ENCODE measurements around the gene MAP2K3. TPM values are rescaled to one million over a fixed set of nuclear protein-coding genes. Genes with fewer than 3 reads are reported as not detected.

Gene MAP2K3
- total RNA-seq, 4 donors from 2014 or later: 15.5 to 23.4 (median 21.3) TPM

DNA sequence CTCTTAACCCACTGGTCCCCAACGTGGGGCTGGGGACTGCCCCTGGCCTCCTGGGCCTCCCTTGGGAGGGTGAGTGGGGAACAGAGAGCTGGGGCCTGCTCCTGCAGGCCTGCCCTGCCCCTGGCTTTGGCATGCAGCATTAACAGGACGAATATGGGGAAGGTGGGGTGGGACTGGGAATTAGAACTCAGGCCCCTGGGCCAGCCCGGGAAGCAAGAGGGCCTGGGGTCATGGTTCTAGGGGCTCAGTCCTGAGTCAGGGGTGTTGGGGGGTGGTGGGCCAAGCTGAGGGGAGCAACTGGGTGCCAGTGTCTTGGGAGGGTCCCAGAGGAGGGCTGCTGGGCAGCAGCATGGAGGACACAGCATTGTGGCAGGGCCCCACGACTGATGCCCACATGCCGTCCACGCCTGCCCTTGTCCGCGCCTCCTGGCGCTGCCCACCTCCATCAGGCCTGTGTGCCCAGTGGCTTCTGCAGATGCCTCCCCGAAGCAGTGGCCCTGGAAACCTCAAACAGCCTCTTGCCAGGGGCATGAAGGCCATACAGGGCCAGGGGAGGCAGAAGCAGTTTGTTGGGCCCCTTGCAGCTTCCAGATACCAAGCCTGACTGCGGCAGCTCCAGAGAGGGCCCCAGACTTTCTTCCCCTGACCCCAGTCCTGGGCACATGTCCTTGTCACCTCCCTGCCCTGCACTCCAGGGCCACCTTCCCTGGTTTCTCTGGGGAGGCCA lies 4.8 kb downstream of the MAP2K3 start:
- 82 to 85% methylated on average over 5 to 10 of the region's 11 CpGs for WGBS, 2 donors
- DNase-seq: no peak
- no peak overlapping the region for H3K4me3 ChIP-seq (replicated peaks in 1 of 3)

DNA sequence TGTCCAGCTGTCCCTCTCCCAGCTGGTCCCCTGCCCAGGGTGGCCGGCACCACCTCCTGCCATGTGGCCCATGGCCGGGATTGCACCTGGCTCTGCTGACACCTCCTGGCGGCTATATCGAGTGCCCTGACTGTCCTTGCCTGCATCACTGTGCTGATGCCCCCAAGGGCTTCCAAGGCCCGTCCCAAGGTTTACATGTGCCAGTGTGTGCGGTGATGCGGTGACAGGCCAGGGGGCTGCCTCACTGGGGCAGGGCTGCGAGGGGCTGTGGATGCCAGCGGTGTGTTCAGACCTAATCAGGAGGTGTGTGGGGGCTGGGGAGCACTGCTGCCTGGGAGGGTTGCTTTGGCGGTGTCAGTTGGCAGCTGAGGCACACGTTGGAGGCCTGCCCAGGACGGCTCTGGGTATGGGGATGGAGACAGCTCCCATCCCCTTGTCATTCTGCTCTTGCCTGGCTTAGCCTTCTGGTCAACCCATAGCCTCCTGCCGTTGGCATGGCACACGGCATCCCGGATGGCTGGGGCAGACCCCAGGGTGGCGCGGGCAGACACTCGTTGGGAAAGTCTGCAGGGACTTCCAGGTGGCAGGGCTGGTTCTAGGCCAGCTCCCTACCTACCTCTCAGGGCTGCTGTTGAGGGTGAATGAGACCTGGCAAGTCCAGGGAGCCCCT lies 5.5 kb downstream of the MAP2K3 start:
- peak; percentile 42 to 59 for DNase-seq
- intact Hi-C loops (cut with DNase I): loop anchor here (10.0 kb wide), 3 partner anchors 85 to 245 kb away; partner anchors contain the start of genes KCNJ12 and USP22
- H3K36me3 ChIP-seq: no peaks in the 10 kb centered on the region
- H3K9me3 ChIP-seq: no peaks in the 10 kb centered on the region
- no peak overlapping the region for H3K4me3 ChIP-seq (replicated peaks in 1 of 3)
- WGBS, 2 donors: 70 to 72% methylated on average over 8 to 18 of the region's 18 CpGs
- H3K27me3 ChIP-seq: no peaks in the 10 kb centered on the region
- H3K27ac ChIP-seq: peak overlapping the region in 2 of 3 donors; percentile 94 to 97
- TF ChIP-seq POLR2A (IDR thresholded peaks at IDR 0.05): no peak
- peaks cover 44 to 46% of the 10 kb centered on the region in 2 donors for H3K4me1 ChIP-seq

More for the DNA sequence above, 4.8 kb downstream of the MAP2K3 start:
- TF ChIP-seq POLR2A (IDR thresholded peaks at IDR 0.05): no peak
- no peak for TF ChIP-seq CTCF (IDR thresholded peaks at IDR 0.05)
- intact Hi-C loops (cut with DNase I): loop anchor here (10.0 kb wide), 3 partner anchors 85 to 245 kb away; partner anchors contain the start of genes KCNJ12 and USP22
- Histone ChIP-seq H3K9me3 (no peaks in the 10 kb centered on the region), H3K27me3 (no peaks in the 10 kb centered on the region), H3K36me3 (no peaks in the 10 kb centered on the region), H3K27ac (peak overlapping the region in 2 of 3 donors; percentile 94 to 97), H3K4me1 (peaks cover 44 to 45% of the 10 kb centered on the region in 2 donors)

GRCh38 chr17:21291357-21291756 lies 6.8 kb downstream of the MAP2K3 start:
- no peak overlapping the region for H3K4me3 ChIP-seq (replicated peaks in 1 of 3)
- no peaks in the 10 kb centered on the region for H3K9me3 ChIP-seq
- no peaks in the 10 kb centered on the region for H3K36me3 ChIP-seq
- H3K27ac ChIP-seq: no peak overlapping the region
- intact Hi-C loops (cut with DNase I): no loop called here
- peaks cover 36 to 48% of the 10 kb centered on the region in 2 donors for H3K4me1 ChIP-seq
- WGBS, 2 donors: 72 to 76% methylated on average over 10 of the region's 10 CpGs
- H3K27me3 ChIP-seq: no peaks in the 10 kb centered on the region
- no peak for DNase-seq
- TF ChIP-seq POLR2A (IDR thresholded peaks at IDR 0.05): no peak
- no peak for TF ChIP-seq CTCF (IDR thresholded peaks at IDR 0.05)

DNA sequence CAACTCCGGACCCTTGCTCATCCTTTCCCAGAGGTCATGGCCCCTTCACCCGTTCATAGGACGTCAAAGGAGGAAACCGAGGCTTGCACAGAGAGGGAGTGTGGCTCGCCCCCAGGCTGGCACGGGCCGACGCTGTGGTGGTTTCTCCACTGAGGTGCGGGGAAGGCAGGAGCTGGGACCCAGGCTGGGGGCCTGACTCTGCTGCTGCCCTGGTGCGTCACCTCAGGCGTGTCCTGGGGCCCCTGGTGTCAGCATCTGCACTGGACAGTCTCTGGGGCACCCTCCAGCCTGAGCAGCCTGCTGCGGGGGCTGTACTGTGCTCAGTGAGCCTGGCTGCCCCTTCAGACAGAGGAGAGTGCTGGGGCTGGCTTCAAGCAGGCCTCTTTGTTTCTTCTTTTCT lies 7.4 kb downstream of the MAP2K3 start:
- no peaks in the 10 kb centered on the region for H3K27me3 ChIP-seq
- no peak for TF ChIP-seq POLR2A (IDR thresholded peaks at IDR 0.05)
- TF ChIP-seq CTCF (IDR thresholded peaks at IDR 0.05): no peak
- intact Hi-C loops (cut with DNase I): no loop called here
- no peak for DNase-seq
- WGBS, 2 donors: 59 to 62% methylated on average over 11 to 12 of the region's 12 CpGs
- no peaks in the 10 kb centered on the region for H3K36me3 ChIP-seq
- H3K27ac ChIP-seq: no peak overlapping the region
- H3K9me3 ChIP-seq: no peaks in the 10 kb centered on the region
- no peak overlapping the region for H3K4me3 ChIP-seq (replicated peaks in 1 of 3)
- peaks cover 32 to 45% of the 10 kb centered on the region in 2 donors for H3K4me1 ChIP-seq

DNA sequence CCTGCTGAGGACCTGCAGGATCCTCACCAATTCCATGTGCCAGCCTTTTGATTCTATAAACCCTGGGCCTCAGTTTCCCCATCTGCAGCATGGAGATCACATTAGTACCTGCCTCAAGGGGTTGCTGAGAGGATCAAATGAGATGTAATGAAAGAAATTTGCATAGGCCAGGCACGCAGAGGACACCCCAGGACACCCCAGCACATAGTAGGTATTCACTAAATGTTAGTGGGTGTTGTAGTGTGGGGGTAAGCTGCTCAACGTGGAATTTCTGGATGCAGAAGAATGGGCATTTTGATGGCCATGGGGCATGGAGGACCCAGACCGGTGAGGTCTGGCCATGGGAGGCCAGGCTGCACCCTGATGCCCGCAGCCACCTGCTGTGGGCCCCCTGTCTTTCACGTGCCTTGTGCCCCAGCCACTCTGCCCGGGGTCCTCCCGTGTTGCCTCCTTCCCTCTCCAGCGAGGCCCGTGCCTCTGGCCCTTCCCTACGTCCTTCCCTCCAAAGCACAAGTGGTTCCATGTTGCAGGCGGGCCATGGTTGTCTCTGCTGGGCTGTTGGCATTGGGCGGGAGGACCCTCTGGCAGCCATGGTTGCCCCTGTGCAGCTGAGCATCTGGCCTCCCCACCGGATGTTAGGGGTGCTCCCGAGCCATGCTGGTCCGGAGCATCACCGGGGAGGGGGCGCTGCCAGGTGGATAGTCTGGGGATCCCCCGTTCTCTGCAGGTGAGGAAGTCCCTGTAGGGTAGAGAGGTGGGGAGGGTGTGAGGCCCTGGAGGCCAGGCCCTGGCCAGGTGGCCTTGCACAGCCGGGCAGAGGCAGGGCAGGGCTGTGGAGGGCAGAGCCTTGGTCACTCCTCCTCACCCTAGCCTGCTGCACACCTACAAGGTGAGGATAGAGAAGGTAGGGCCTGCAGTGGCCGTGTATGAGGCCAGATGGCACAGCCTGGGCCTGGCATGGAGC lies 8.6 kb downstream of the MAP2K3 start:
- Histone ChIP-seq H3K9me3 (no peaks in the 10 kb centered on the region), H3K36me3 (no peaks in the 10 kb centered on the region), H3K4me1 (peaks cover 19 to 36% of the 10 kb centered on the region in 2 donors), H3K4me3 (replicated peaks in 1 of 3) (no peak overlapping the region), H3K27me3 (no peaks in the 10 kb centered on the region), H3K27ac (no peak overlapping the region)
- intact Hi-C loops (cut with DNase I): no loop called here
- TF ChIP-seq POLR2A (IDR thresholded peaks at IDR 0.05) (no peak), CTCF (IDR thresholded peaks at IDR 0.05) (no peak)
- DNase-seq: no peak
- WGBS, 2 donors: 79% methylated on average over 20 of the region's 20 CpGs
